Type B pancreatic cell (in vitro differentiated cells): ENCODE measurements around the gene NSD1. TPM values are rescaled to one million over a fixed set of nuclear protein-coding genes. Genes with fewer than 3 reads are reported as not detected.

Experiments
- DNase-seq: peaks from one replicate; pipeline ENCODE4 v3.0.0; 2021; ENCODE audit warnings: mixed read lengths; ENCODE audit not compliant: unreplicated experiment; ENCODE audit errors: extremely low spot score
- H3K27ac Mint-ChIP-seq: 2 replicates; pipeline ENCODE4 v1.8.0; 2021; ENCODE audit warnings: mild to moderate bottlenecking, mixed read lengths
- H3K27me3 Mint-ChIP-seq: 2 replicates; pipeline ENCODE4 v1.8.0; 2021; ENCODE audit warnings: mixed read lengths
- H3K36me3 Mint-ChIP-seq: 2 replicates; pipeline ENCODE4 v1.8.0; 2021; ENCODE audit warnings: mixed read lengths
- H3K4me1 Mint-ChIP-seq: one replicate; pipeline ENCODE4 v1.8.0; 2021; ENCODE audit warnings: mixed read lengths; ENCODE audit not compliant: unreplicated experiment
- H3K4me3 Mint-ChIP-seq: 2 replicates; pipeline ENCODE4 v1.8.0; 2021; ENCODE audit warnings: mild to moderate bottlenecking, mixed read lengths
- H3K9me3 Mint-ChIP-seq: 2 replicates; pipeline ENCODE4 v1.8.0; 2021; ENCODE audit warnings: mixed read lengths
- CTCF ChIP-seq: fragments of 200-600 bp; sonication (generic); conservative IDR thresholded peaks from 2 replicates; pipeline ENCODE4 v1.5.0; 2021; ENCODE audit warnings: antibody characterized with exemption, mild to moderate bottlenecking
- total RNA-seq: library from RNA; stranded (reverse); gene quantifications from 2 replicates; pipeline ENCODE4 v1.2.1, GENCODE V29; 2021; ENCODE audit warnings: low replicate concordance

NSD1 gene
- total RNA-seq, 1 donor from 2014 or later: 115 TPM

- peak overlapping the region; percentile 81 for H3K27ac Mint-ChIP-seq
- no peaks in the 10 kb centered on the region for H3K9me3 Mint-ChIP-seq
- DNase-seq: no peak
- peaks cover 16% of the 10 kb centered on the region for H3K4me1 Mint-ChIP-seq
- TF ChIP-seq CTCF: no peak
- H3K27me3 Mint-ChIP-seq: no peaks in the 10 kb centered on the region
- peak overlapping the region; percentile 90 for H3K4me3 Mint-ChIP-seq
- H3K36me3 Mint-ChIP-seq: peaks cover 7% of the 10 kb centered on the region
Measured at GRCh38 chr5:177310757-177311391, 177.3 kb downstream of the NSD1 start.

DNA sequence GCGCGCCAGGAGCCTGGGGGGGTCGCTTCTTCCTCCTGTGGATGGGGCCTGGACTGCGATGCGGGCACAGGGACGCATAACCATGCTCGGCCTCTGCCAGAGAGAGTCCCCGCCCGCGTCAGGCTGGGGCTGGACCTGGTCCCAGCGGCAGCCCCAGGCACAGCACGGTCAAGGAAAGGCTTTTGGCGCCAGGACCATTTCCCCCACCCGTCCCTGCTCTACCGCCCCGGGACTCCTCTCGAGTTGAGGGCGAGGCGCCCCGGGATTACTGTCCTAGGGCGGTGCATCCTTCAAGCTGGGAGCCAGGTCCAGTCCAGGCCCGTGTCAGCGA is 177.8 kb downstream of the NSD1 start:
- Mint-ChIP-seq H3K27me3 (no peaks in the 10 kb centered on the region), H3K9me3 (no peaks in the 10 kb centered on the region), H3K4me1 (peaks cover 13% of the 10 kb centered on the region), H3K4me3 (peak overlapping the region; percentile 86), H3K27ac (no peak overlapping the region), H3K36me3 (peaks cover 9% of the 10 kb centered on the region)
- DNase-seq: no peak
- TF ChIP-seq CTCF: no peak

DNA sequence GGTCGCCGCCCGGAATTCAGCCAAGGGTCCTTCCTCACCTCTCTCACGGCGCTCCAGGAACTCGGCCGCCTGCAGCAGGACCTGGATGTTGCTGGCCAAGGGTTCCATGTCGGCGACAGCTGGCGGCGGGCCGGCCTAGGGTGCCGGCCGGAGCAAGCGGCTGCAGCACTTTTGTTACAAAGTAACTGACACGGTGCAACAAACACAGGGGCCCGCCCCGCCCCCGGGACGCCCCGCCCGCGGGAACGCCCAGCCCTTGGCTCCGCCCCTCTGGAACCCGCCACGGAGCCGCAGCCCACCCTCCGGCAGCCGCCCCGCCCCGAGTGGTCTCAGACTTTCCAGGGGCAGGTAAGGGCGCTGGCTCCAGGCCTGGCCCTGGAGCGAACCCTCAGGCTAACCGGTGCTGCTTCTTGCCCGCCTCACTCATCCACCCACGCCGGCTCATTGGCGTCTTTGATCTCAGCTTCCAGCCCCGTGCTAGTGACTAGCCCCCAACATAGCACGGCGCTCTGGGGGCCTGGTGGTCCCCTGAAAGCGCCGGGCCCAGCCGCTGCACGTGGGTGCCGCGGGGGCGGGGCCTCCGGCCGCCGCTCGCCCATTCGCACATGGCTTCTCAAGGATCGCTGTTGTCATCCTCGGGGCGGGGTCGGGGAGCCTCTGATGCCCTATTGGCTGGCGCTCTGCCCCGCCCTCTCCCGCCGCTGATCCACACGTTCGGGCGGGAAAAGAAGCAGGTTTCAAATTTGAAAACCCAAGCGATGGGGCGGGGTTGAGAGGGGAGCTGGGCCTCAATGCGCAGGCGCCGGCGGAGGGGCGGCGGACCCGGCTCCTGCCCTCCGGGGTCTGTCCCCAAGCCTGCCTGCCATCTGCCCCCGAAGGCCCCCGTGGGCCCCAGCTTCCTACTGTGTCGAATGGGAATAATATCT is 178.4 kb downstream of the NSD1 start, which contains the start of gene MXD3:
Gene MXD3, minus strand, starts transcription at position 176 of the 926 bp plus-strand sequence. Its CDS starts 68 bp downstream, at position 108.
- DNase-seq: peak; percentile 96
- H3K4me1 Mint-ChIP-seq: peaks cover 10% of the 10 kb centered on the region
- peak within 1 kb of the TSS; percentile 84 for H3K27ac Mint-ChIP-seq
- H3K4me3 Mint-ChIP-seq: peak within 1 kb of the TSS; percentile 90
- TF ChIP-seq CTCF: no peak
- H3K27me3 Mint-ChIP-seq: no peaks in the 10 kb centered on the region
- H3K36me3 Mint-ChIP-seq: peaks cover 5% of the 10 kb centered on the region
- no peaks in the 10 kb centered on the region for H3K9me3 Mint-ChIP-seq

- no peaks in the 10 kb centered on the region for H3K9me3 Mint-ChIP-seq
- H3K27ac Mint-ChIP-seq: peak overlapping the region; percentile 84
- peak; percentile 75 for DNase-seq
- H3K36me3 Mint-ChIP-seq: peaks cover 5% of the 10 kb centered on the region
- H3K4me3 Mint-ChIP-seq: peak overlapping the region; percentile 86
- peaks cover 9% of the 10 kb centered on the region for H3K4me1 Mint-ChIP-seq
- no peak for TF ChIP-seq CTCF
- no peaks in the 10 kb centered on the region for H3K27me3 Mint-ChIP-seq
Measured at GRCh38 chr5:177312649-177313181, 179.1 kb downstream of the NSD1 start.

- Mint-ChIP-seq H3K4me1 (peaks cover 9% of the 10 kb centered on the region), H3K27ac (no peak overlapping the region), H3K9me3 (no peaks in the 10 kb centered on the region), H3K4me3 (peak overlapping the region; percentile 22), H3K27me3 (no peaks in the 10 kb centered on the region), H3K36me3 (peaks cover 5% of the 10 kb centered on the region)
- no peak for DNase-seq
- no peak for TF ChIP-seq CTCF
Measured at GRCh38 chr5:177313561-177314259, 180.1 kb downstream of the NSD1 start.
